GM19463 (cell line): Measurements from ENCODE around the gene GRK6.
"Not testable (repeated sequence)": the region's sequence is repeated elsewhere in the genome, so short reads cannot be mapped to it uniquely, and the experiment has no call there.

Experiments used
- ATAC-seq: cut with Tn5 transposase; IDR thresholded peaks from one replicate; pipeline ENCODE4 v1.9.1; 2021; ENCODE audit warnings: mild to moderate bottlenecking, moderate library complexity; ENCODE audit not compliant: unreplicated experiment

Gene GRK6

GRCh38 chr5:177483994-177484901 lies 57.8 kb downstream of the GRK6 start:
- no peak for ATAC-seq

GRCh38 chr5:177484902-177485549 lies 58.5 kb downstream of the GRK6 start:
- no peak for ATAC-seq

GRCh38 chr5:177485753-177486152 lies 59.3 kb downstream of the GRK6 start:
- not testable (repeated sequence) for ATAC-seq

- no peak for ATAC-seq
Observed at GRCh38 chr5:177486256-177486655, 59.8 kb downstream of the GRK6 start.

- ATAC-seq = no peak
Observed at GRCh38 chr5:177487144-177487543, 60.7 kb downstream of the GRK6 start.

GRCh38 chr5:177487975-177488374 lies 61.5 kb downstream of the GRK6 start:
- ATAC-seq = no peak

GRCh38 chr5:177489119-177489716 lies 62.7 kb downstream of the GRK6 start:
- no peak for ATAC-seq

GRCh38 chr5:177490311-177490991 lies 64.0 kb downstream of the GRK6 start:
- ATAC-seq = no peak

GRCh38 chr5:177490992-177491391 lies 64.5 kb downstream of the GRK6 start:
- ATAC-seq = no peak

- no peak for ATAC-seq
Observed at GRCh38 chr5:177491429-177491945, 65.0 kb downstream of the GRK6 start.

GRCh38 chr5:177491983-177492746 lies 65.7 kb downstream of the GRK6 start:
- ATAC-seq = no peak
